Panc1 (cell line): Measurements from ENCODE around the gene MRM3. TPM values are rescaled to one million over a fixed set of nuclear protein-coding genes. Genes with fewer than 3 reads are reported as not detected.

Experiments used
- ATAC-seq: fragments of 200-7000 bp; cut with Tn5 transposase; 2 replicates; pipeline ENCODE4 v1.9.1; 2020; ENCODE audit warnings: mild to moderate bottlenecking, moderate library complexity
- BruUV-seq: library from RNA; stranded (reverse); fragments of 400-500 nt; replicated peaks from 2 replicates; lab custom pipeline; 2021; lab: Mats Ljungman, UMichigan
- CTCF ChIA-PET: fragments of 300-600 bp; sonication (Branson Sonifier 250); formaldehyde crosslinking; loops from one replicate; lab custom pipeline; 2022; ENCODE audit warnings: antibody characterized with exemption; lab: Charles Lee
- POLR2A ChIA-PET: fragments of 300-600 bp; sonication (Branson Sonifier 250); formaldehyde crosslinking; loops from one replicate; lab custom pipeline; 2022; ENCODE audit warnings: antibody characterized with exemption; lab: Charles Lee
- DNase-seq: peaks from one replicate; pipeline ENCODE4 v3.0.0-alpha.2; 2010; ENCODE audit warnings: low read depth, low spot score
- H3K27ac ChIP-seq: 2 replicates; pipeline ENCODE4 v1.5.1; 2011; ENCODE audit warnings: mild to moderate bottlenecking, low read length, inconsistent platforms
- H3K27me3 ChIP-seq: fragments of 200-500 bp; sonication (Bioruptor generic); 2 replicates; pipeline ENCODE4 v1.6.0; 2014; ENCODE audit warnings: low read length, inconsistent platforms; ENCODE audit not compliant: control insufficient read depth, insufficient read depth
- H3K36me3 ChIP-seq: fragments of 200-500 bp; sonication (Bioruptor generic); 2 replicates; pipeline ENCODE4 v1.5.1; 2014; ENCODE audit warnings: inconsistent platforms, mild to moderate bottlenecking, low read length, moderate library complexity; ENCODE audit not compliant: control insufficient read depth, insufficient read depth
- H3K4me1 ChIP-seq: 2 replicates; pipeline ENCODE4 v1.5.1; 2011; ENCODE audit warnings: inconsistent platforms, mild to moderate bottlenecking, low read length, moderate library complexity; ENCODE audit not compliant: control insufficient read depth, insufficient read depth
- H3K4me3 ChIP-seq, 2 experiments: 2 replicates each; pipeline ENCODE4 v1.5.1; 2011 to 2012; ENCODE audit warnings: low read depth in 2 of 2, low read length in 2 of 2, mild to moderate bottlenecking in 2 of 2, inconsistent platforms in 1 of 2, moderate library complexity in 1 of 2
- H3K9me3 ChIP-seq: fragments of 200-500 bp; sonication (Bioruptor generic); 2 replicates; pipeline ENCODE4 v1.5.1; 2014; ENCODE audit warnings: low read depth, mild to moderate bottlenecking, inconsistent platforms, low read length, moderate library complexity; ENCODE audit not compliant: control insufficient read depth, insufficient read depth
- CTCF ChIP-seq: fragments of 450-650 bp; IDR thresholded peaks from 2 replicates; pipeline ENCODE4 v1.5.1; 2017; ENCODE audit warnings: mild to moderate bottlenecking
- POLR2AphosphoS5 ChIP-seq: IDR thresholded peaks from 2 replicates; pipeline ENCODE4 v1.6.1; 2012; ENCODE audit warnings: mild to moderate bottlenecking, low read depth, low read length, moderate library complexity
- REST ChIP-seq, 2 experiments: IDR thresholded peaks; 2 replicates each; pipeline ENCODE4 v1.6.1; 2011 to 2012; ENCODE audit warnings: low read depth in 2 of 2, control low read depth in 1 of 2, low read length in 1 of 2, mild to moderate bottlenecking in 1 of 2, moderate library complexity in 1 of 2; ENCODE audit not compliant: insufficient read depth in 1 of 2
- SIN3A ChIP-seq: IDR thresholded peaks from 2 replicates; pipeline ENCODE4 v1.6.1; 2012; ENCODE audit warnings: low read depth, mild to moderate bottlenecking, low read length, moderate library complexity, borderline replicate concordance; ENCODE audit not compliant: insufficient read depth
- TCF7L2 ChIP-seq: IDR thresholded peaks from 2 replicates; pipeline ENCODE4 v1.6.1; 2011; ENCODE audit warnings: mild to moderate bottlenecking, low read depth, low read length, inconsistent platforms
- in situ Hi-C: cut with HindIII; loops from 2 replicates; pipeline ENCODE4 v1.10.0; 2016; ENCODE audit warnings: low sequenced_read_pairs, low pct_unique_long_range_greater_than_20kb
- intact Hi-C: fragments of 100-400 bp; cut with micrococcal nuclease; formaldehyde crosslinking; loops from one replicate; pipeline ENCODE4 v1.10.0; 2022; ENCODE audit not compliant: unreplicated experiment
- total RNA-seq: library from RNA; stranded (reverse); gene quantifications from one replicate; pipeline ENCODE4 v1.2.1, GENCODE V29; 2021; ENCODE audit not compliant: unreplicated experiment

The MRM3 gene
- total RNA-seq, 1 experiment from 2014 or later = 13.4 TPM

- CTCF ChIA-PET = no interaction called here
- in situ Hi-C loops = no loop called here
Measured at GRCh38 chr17:767076-767475, 15.1 kb upstream of the MRM3 start.

GRCh38 chr17:773016-773415, 9.1 kb upstream of the MRM3 start:
- no peak for ATAC-seq
- no peak overlapping the region for H3K4me3 ChIP-seq
- DNase-seq = no peak
- no peaks in the 10 kb centered on the region for H3K4me1 ChIP-seq
- H3K27me3 ChIP-seq = no peaks in the 10 kb centered on the region
- no peaks in the 10 kb centered on the region for H3K9me3 ChIP-seq
- no peak overlapping the region for H3K27ac ChIP-seq
- in situ Hi-C loops (no loop called here), intact Hi-C loops (no loop called here)
- no TSS peak for BruUV-seq
- H3K36me3 ChIP-seq = peaks cover 34% of the 10 kb centered on the region
- POLR2A ChIA-PET = no interaction called here
- TF ChIP-seq TCF7L2 (no peak), SIN3A (no peak), REST (IDR thresholded peaks at IDR 0.05; ENCODE audit: insufficient read depth in 1 of 2, low read depth in 2 of 2, low read length in 1 of 2) (no peak), POLR2AphosphoS5 (no peak)
- CTCF ChIA-PET = no interaction called here

More at GRCh38 chr17:767076-767475, 15.1 kb upstream of the MRM3 start:
- no peak for TF ChIP-seq SIN3A
- no peak for TF ChIP-seq CTCF
- no peak for TF ChIP-seq POLR2AphosphoS5
- TF ChIP-seq TCF7L2 = no peak
- no peak for TF ChIP-seq REST (IDR thresholded peaks at IDR 0.05; ENCODE audit: insufficient read depth in 1 of 2, low read depth in 2 of 2, low read length in 1 of 2)
- POLR2A ChIA-PET = no interaction called here
- H3K4me1 ChIP-seq = no peaks in the 10 kb centered on the region
- no peaks in the 10 kb centered on the region for H3K9me3 ChIP-seq
- BruUV-seq = no TSS peak
- no peak for ATAC-seq
- H3K27ac ChIP-seq = no peak overlapping the region
- no peaks in the 10 kb centered on the region for H3K27me3 ChIP-seq
- H3K36me3 ChIP-seq = peaks cover 22% of the 10 kb centered on the region
- intact Hi-C loops = no loop called here
- DNase-seq = no peak
- H3K4me3 ChIP-seq = no peak overlapping the region
